ENCODE data around the gene GRSF1.

The GRSF1 gene

DNA sequence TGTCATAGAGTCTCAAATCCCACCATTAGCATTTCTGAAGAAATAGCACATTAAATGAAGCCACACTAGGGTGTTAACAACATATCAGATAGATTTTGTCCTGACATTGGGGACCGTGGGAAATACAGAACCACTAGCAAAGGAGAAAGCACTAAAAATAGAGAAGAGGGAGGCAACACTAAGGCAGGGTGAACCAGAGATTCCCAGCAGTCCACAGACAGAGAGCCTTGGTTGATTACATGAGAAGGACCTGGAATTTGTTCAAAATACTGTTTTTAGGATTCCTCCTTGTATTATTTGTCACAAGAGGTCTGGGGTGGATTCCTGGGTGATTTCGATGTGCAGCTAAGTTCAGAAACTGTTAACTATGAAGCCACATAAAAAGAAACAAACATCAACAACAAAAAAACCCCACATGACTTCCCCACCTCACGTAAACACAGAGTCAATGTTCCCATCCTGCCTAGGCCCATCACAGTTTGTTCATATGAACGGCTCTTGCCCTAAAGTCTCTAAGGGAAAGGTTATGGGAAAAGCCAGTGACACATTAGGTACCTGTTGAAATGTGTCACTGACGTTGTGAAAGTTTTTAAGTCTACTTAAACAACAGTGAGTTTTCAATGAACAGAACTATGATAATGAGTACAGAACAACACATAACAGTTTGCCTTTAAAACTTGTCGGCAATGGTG lies 23.6 kb upstream of the GRSF1 start (continued):
- TF ChIP-seq, protein P1, sequence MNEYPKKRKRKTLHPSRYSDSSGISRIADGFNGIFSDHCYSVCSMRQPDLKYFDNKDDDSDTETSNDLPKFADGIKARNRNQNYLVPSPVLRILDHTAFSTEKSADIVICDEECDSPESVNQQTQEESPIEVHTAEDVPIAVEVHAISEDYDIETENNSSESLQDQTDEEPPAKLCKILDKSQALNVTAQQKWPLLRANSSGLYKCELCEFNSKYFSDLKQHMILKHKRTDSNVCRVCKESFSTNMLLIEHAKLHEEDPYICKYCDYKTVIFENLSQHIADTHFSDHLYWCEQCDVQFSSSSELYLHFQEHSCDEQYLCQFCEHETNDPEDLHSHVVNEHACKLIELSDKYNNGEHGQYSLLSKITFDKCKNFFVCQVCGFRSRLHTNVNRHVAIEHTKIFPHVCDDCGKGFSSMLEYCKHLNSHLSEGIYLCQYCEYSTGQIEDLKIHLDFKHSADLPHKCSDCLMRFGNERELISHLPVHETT (tag by site-specific recombination; IDR thresholded peaks at IDR 0.05): no peak
- no peak for TF ChIP-seq WT1 (tag by site-specific recombination; IDR thresholded peaks at IDR 0.05)

DNA sequence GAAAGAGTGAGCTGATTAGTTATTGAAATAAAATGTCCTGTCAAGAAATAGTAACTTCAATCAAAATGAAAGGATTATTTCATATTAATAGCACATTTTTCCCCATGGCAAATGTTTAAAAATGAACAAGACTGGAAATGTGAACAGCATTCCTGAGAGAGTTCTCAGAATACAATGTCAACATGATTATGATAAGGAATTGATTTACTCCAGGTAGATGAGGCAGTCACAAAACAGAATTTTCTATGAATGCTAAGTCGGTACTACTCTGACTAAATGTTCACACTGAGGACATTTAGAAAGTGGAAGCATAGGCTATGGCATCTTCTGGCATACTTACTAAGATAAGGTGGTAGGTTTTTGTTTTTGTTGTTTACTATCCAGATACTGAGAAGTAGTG lies 19.4 kb upstream of the GRSF1 start:
- Histone ChIP-seq H3K4me3 (ENCODE audit: low read depth, low read length) (no peak overlapping the region), H3K4me1 (ENCODE audit: control insufficient read depth, insufficient read depth, low read length) (no peaks in the 10 kb centered on the region), H3K9me3 (ENCODE audit: control insufficient read depth, insufficient read depth, low read depth, low read length) (no peaks in the 10 kb centered on the region), H3K27ac (ENCODE audit: extremely low read depth, low read depth, low read length) (no peak overlapping the region), H3K36me3 (ENCODE audit: control insufficient read depth in 2 of 2, insufficient read depth in 1 of 2, low read length in 2 of 2) (no peaks in the 10 kb centered on the region)
- TF ChIP-seq ZNF585B (tag by site-specific recombination; IDR thresholded peaks at IDR 0.05): no peak
- TF ChIP-seq EGR2 (tag by site-specific recombination; IDR thresholded peaks at IDR 0.05; ENCODE audit: low read depth): no peak
- TF ChIP-seq TRIM28 (IDR thresholded peaks at IDR 0.05; ENCODE audit: borderline replicate concordance, low read length): no peak
- no peak for TF ChIP-seq ZNF155 (tag by site-specific recombination; IDR thresholded peaks at IDR 0.05)
- TF ChIP-seq KLF8 (tag by site-specific recombination; IDR thresholded peaks at IDR 0.05): no peak
- TF ChIP-seq ZBTB21 (tag by site-specific recombination; IDR thresholded peaks at IDR 0.05): no peak
- TF ChIP-seq ZNF654 (tag by site-specific recombination; IDR thresholded peaks at IDR 0.05; ENCODE audit: low read depth): no peak
- TF ChIP-seq, protein P2, sequence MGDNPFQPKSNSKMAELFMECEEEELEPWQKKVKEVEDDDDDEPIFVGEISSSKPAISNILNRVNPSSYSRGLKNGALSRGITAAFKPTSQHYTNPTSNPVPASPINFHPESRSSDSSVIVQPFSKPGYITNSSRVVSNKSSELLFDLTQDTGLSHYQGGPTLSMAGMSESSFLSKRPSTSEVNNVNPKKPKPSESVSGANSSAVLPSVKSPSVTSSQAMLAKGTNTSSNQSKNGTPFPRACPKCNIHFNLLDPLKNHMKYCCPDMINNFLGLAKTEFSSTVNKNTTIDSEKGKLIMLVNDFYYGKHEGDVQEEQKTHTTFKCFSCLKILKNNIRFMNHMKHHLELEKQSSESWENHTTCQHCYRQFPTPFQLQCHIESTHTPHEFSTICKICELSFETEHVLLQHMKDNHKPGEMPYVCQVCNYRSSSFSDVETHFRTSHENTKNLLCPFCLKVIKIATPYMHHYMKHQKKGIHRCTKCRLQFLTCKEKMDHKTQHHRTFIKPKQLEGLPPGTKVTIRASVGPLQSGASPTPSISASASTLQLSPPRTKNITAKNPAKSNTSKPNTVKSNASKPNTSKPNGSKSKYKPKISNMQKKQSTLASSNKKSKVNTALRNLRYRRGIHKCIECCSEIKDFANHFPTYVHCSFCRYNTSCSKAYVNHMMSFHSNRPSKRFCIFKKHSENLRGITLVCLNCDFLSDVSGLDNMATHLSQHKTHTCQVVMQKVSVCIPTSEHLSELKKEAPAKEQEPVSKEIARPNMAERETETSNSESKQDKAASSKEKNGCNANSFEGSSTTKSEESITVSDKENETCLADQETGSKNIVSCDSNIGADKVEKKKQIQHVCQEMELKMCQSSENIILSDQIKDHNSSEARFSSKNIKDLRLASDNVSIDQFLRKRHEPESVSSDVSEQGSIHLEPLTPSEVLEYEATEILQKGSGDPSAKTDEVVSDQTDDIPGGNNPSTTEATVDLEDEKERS (tag by site-specific recombination; IDR thresholded peaks at IDR 0.05): no peak
- TF ChIP-seq, protein P3, sequence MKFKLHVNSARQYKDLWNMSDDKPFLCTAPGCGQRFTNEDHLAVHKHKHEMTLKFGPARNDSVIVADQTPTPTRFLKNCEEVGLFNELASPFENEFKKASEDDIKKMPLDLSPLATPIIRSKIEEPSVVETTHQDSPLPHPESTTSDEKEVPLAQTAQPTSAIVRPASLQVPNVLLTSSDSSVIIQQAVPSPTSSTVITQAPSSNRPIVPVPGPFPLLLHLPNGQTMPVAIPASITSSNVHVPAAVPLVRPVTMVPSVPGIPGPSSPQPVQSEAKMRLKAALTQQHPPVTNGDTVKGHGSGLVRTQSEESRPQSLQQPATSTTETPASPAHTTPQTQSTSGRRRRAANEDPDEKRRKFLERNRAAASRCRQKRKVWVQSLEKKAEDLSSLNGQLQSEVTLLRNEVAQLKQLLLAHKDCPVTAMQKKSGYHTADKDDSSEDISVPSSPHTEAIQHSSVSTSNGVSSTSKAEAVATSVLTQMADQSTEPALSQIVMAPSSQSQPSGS (tag by site-specific recombination; IDR thresholded peaks at IDR 0.05; ENCODE audit: low read depth): no peak
- TF ChIP-seq PRDM6 (tag by site-specific recombination; IDR thresholded peaks at IDR 0.05): no peak
- no peak for TF ChIP-seq ZBTB1 (tag by site-specific recombination; IDR thresholded peaks at IDR 0.05)
- TF ChIP-seq ZNF423 (tag by site-specific recombination; IDR thresholded peaks at IDR 0.05): no peak
- TF ChIP-seq OVOL3 (tag by site-specific recombination; IDR thresholded peaks at IDR 0.05): no peak
- no peak for TF ChIP-seq MEIS1 (CRISPR knock-in tag; IDR thresholded peaks at IDR 0.05; ENCODE audit: borderline replicate concordance)
- TF ChIP-seq ZNF138 (tag by site-specific recombination; IDR thresholded peaks at IDR 0.05; ENCODE audit: borderline replicate concordance): no peak
- TF ChIP-seq ZNF501 (tag by site-specific recombination; IDR thresholded peaks at IDR 0.05): no peak
- no peak for TF ChIP-seq ZNF704 (tag by site-specific recombination; IDR thresholded peaks at IDR 0.05)
- TF ChIP-seq ZNF19 (tag by site-specific recombination; IDR thresholded peaks at IDR 0.05; ENCODE audit: low read depth): no peak
- no peak for TF ChIP-seq ZNF580 (tag by site-specific recombination; IDR thresholded peaks at IDR 0.05)
- no peak for TF ChIP-seq RBAK (tag by site-specific recombination; IDR thresholded peaks at IDR 0.05)
- POLR2A ChIA-PET: no interaction called here
- CTCF ChIA-PET: no interaction called here
